OCI-LY3 (cell line): ENCODE data around the gene CCDC86.

Experiments used
- CTCF ChIP-seq: fragments of 200-600, 300-600 bp; sonication (generic); IDR thresholded peaks from 2 replicates; pipeline ENCODE4 v1.5.1; 2014; ENCODE audit warnings: antibody characterized with exemption, low read length, low read depth
- EZH2phosphoT487 ChIP-seq: fragments of 200-600 bp; shearing (Covaris generic); IDR thresholded peaks from 2 replicates; pipeline ENCODE4 v1.6.1; 2018; ENCODE audit warnings: antibody characterized with exemption, mixed run types, low read depth

- TF ChIP-seq CTCF (no peak), EZH2phosphoT487 (no peak)
Measured at GRCh38 chr11:60872961-60873524, 31.1 kb downstream of the CCDC86 start.
